ENCODE measurements around the gene KANSL1.

The KANSL1 gene

DNA sequence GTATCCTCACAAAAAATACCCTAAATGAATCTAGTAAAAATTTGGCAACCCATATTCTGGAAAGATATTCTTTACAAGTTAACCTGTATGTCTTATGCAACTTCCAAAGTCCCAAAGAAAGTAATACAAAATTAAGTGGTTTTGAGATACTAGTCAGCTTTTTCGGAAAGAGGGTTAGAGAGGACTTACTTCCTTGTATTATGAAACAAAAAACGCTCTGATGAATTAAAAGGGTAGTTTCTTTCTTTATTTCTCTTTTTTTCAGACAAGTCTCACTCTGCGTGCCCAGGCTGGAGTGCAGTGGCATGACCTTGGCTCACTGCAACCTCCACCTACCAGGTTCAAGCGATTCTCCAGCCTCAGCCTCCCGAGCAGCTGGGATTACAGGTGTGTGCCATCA is 51.6 kb downstream of the KANSL1 start:
- Histone ChIP-seq H2BK12ac (ENCODE audit: low read length in 2 of 2) (no peak overlapping the region), H3K18ac (ENCODE audit: low read depth in 1 of 2, low read length in 2 of 2) (no peak overlapping the region), H2BK15ac (ENCODE audit: low read depth, poor library complexity, severe bottlenecking) (no peak overlapping the region), H3K79me1 (replicated peaks; ENCODE audit: low read length, poor library complexity, severe bottlenecking) (peaks cover 4% of the 10 kb centered on the region), H3K4me2 (ENCODE audit: low read length, poor library complexity, severe bottlenecking) (no peak overlapping the region), H3K9me3 (ENCODE audit: control insufficient read depth, low read length) (no peaks in the 10 kb centered on the region), H3K14ac (ENCODE audit: low read length in 2 of 2) (no peak overlapping the region), H3K23ac (ENCODE audit: low read length in 2 of 2) (no peak overlapping the region), H2BK5ac (ENCODE audit: low read depth, low read length, poor library complexity, severe bottlenecking) (no peak overlapping the region), H3K9ac (ENCODE audit: low read length) (no peak overlapping the region), H2BK120ac (ENCODE audit: low read depth, low read length) (no peak overlapping the region), H3K4me3 (ENCODE audit: insufficient read depth in 1 of 2, low read depth in 1 of 2, low read length in 2 of 2) (no peak overlapping the region), H3K27me3 (ENCODE audit: control insufficient read depth in 1 of 2, insufficient read depth in 1 of 2, low read length in 2 of 2) (no peaks in the 10 kb centered on the region), H4K8ac (ENCODE audit: low read length) (no peak overlapping the region), H3K36me3 (ENCODE audit: control insufficient read depth in 1 of 2, insufficient read depth in 2 of 2, low read depth in 1 of 2, low read length in 2 of 2) (peaks cover 0 to 10% of the 10 kb centered on the region in 2 experiments), H3K4me1 (ENCODE audit: control insufficient read depth, insufficient read depth, low read depth, low read length) (peaks cover 5% of the 10 kb centered on the region), H4K91ac (ENCODE audit: low read length) (no peak overlapping the region), H2AK5ac (ENCODE audit: low read length, severe bottlenecking) (no peak overlapping the region), H3K4ac (ENCODE audit: low read depth in 1 of 2, low read length in 2 of 2) (no peak overlapping the region), H3K27ac (ENCODE audit: low read length, poor library complexity, severe bottlenecking) (no peak overlapping the region), H2AFZ (ENCODE audit: low read depth, low read length) (no peak overlapping the region)
- DNase-seq = no peak
- WGBS = 97% methylated on average over 4 of the region's 5 CpGs

DNA sequence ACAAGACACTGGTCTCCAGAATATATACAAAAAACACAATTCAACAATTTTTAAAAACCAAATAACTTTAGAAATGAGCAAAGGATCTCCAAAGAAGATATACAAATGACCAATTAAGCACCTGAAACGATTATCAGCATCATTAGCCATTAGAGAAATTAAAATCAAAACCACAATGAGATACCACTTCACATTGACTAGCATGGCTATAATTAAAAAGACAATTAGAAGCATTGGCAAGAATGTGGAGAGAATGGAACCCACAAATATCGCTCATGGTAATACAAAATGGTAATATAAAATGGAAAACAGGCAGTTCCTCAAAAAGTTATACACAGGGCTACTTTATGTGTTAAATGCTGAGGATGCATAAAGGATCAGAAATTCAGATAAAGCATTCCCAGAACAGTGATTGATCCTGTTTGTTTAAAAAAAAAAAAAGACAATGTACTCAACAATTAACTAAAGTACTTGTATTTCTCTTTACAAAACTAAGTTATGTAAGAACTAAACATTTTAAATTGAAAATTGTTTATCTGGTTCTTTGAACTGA is 52.5 kb downstream of the KANSL1 start:
- no peak overlapping the region for H2BK12ac ChIP-seq (ENCODE audit: low read length in 2 of 2)
- H2BK5ac ChIP-seq (ENCODE audit: low read depth, low read length, poor library complexity, severe bottlenecking) = no peak overlapping the region
- no peak overlapping the region for H3K4me3 ChIP-seq (ENCODE audit: insufficient read depth in 1 of 2, low read depth in 1 of 2, low read length in 2 of 2)
- H2AFZ ChIP-seq (ENCODE audit: low read depth, low read length) = no peak overlapping the region
- DNase-seq = no peak
- no peak overlapping the region for H4K8ac ChIP-seq (ENCODE audit: low read length)
- no peak overlapping the region for H3K18ac ChIP-seq (ENCODE audit: low read depth in 1 of 2, low read length in 2 of 2)
- no peaks in the 10 kb centered on the region for H3K27me3 ChIP-seq (ENCODE audit: control insufficient read depth in 1 of 2, insufficient read depth in 1 of 2, low read length in 2 of 2)
- WGBS = 93% methylated on average over 2 of the region's 2 CpGs
- H3K79me1 ChIP-seq (replicated peaks; ENCODE audit: low read length, poor library complexity, severe bottlenecking) = peaks cover 4% of the 10 kb centered on the region
- no peak overlapping the region for H2BK120ac ChIP-seq (ENCODE audit: low read depth, low read length)
- H2AK5ac ChIP-seq (ENCODE audit: low read length, severe bottlenecking) = no peak overlapping the region
- no peak overlapping the region for H3K27ac ChIP-seq (ENCODE audit: low read length, poor library complexity, severe bottlenecking)
- no peak overlapping the region for H3K23ac ChIP-seq (ENCODE audit: low read length in 2 of 2)
- no peak overlapping the region for H3K9ac ChIP-seq (ENCODE audit: low read length)
- peaks cover 0 to 10% of the 10 kb centered on the region in 2 experiments for H3K36me3 ChIP-seq (ENCODE audit: control insufficient read depth in 1 of 2, insufficient read depth in 2 of 2, low read depth in 1 of 2, low read length in 2 of 2)
- no peak overlapping the region for H4K91ac ChIP-seq (ENCODE audit: low read length)
- no peaks in the 10 kb centered on the region for H3K9me3 ChIP-seq (ENCODE audit: control insufficient read depth, low read length)
- no peak overlapping the region for H3K14ac ChIP-seq (ENCODE audit: low read length in 2 of 2)
- no peak overlapping the region for H2BK15ac ChIP-seq (ENCODE audit: low read depth, poor library complexity, severe bottlenecking)
- peaks cover 5% of the 10 kb centered on the region for H3K4me1 ChIP-seq (ENCODE audit: control insufficient read depth, insufficient read depth, low read depth, low read length)
- H3K4ac ChIP-seq (ENCODE audit: low read depth in 1 of 2, low read length in 2 of 2) = no peak overlapping the region
- no peak overlapping the region for H3K4me2 ChIP-seq (ENCODE audit: low read length, poor library complexity, severe bottlenecking)

DNA sequence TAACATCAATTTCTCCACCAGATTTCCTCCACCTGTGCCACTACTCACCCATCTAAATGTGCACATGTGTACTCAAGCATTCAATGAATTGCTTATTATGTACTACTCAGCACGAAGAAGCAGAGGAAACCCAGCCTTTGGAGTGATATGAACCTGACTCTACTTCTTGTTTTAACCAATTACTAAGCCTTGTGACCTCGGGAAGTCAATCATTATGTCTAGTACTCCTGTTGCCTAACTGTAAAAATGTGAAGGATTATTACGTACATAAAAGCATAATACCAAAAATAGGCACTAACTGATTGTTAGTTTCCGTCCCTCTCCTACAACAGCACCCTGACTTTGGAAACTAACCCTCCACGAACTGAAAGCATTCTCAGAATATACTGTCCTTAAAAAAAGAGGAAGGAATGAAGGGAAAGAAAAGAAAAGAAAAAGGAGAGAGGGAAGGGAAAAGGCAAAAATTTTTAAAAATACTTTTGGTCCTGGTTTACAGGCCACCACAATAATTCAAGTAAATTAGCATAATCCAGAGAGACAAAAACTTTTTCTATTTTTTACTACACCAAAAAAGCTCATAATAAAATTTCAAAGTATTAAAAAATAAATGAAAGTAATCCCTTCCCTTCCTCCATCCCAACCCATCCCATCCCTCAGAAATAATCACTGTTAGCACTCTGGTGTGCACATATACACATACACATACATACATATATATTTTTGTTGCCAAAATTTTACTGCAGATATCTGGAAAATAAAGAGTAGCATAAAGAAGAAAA is 53.6 kb downstream of the KANSL1 start:
- no peak for DNase-seq
- no peak overlapping the region for H3K4me2 ChIP-seq (ENCODE audit: low read length, poor library complexity, severe bottlenecking)
- H3K27me3 ChIP-seq (ENCODE audit: control insufficient read depth in 1 of 2, insufficient read depth in 1 of 2, low read length in 2 of 2) = no peaks in the 10 kb centered on the region
- H3K9ac ChIP-seq (ENCODE audit: low read length) = no peak overlapping the region
- H2BK12ac ChIP-seq (ENCODE audit: low read length in 2 of 2) = no peak overlapping the region
- H3K27ac ChIP-seq (ENCODE audit: low read length, poor library complexity, severe bottlenecking) = no peak overlapping the region
- H2AK5ac ChIP-seq (ENCODE audit: low read length, severe bottlenecking) = no peak overlapping the region
- H3K18ac ChIP-seq (ENCODE audit: low read depth in 1 of 2, low read length in 2 of 2) = no peak overlapping the region
- H3K36me3 ChIP-seq (ENCODE audit: control insufficient read depth in 1 of 2, insufficient read depth in 2 of 2, low read depth in 1 of 2, low read length in 2 of 2) = peaks cover 0 to 10% of the 10 kb centered on the region in 2 experiments
- H4K8ac ChIP-seq (ENCODE audit: low read length) = no peak overlapping the region
- H2BK15ac ChIP-seq (ENCODE audit: low read depth, poor library complexity, severe bottlenecking) = no peak overlapping the region
- H3K79me1 ChIP-seq (replicated peaks; ENCODE audit: low read length, poor library complexity, severe bottlenecking) = peaks cover 2% of the 10 kb centered on the region
- H3K4me1 ChIP-seq (ENCODE audit: control insufficient read depth, insufficient read depth, low read depth, low read length) = peaks cover 5% of the 10 kb centered on the region
- no peak overlapping the region for H2BK120ac ChIP-seq (ENCODE audit: low read depth, low read length)
- no peak overlapping the region for H3K4ac ChIP-seq (ENCODE audit: low read depth in 1 of 2, low read length in 2 of 2)
- no peak overlapping the region for H2BK5ac ChIP-seq (ENCODE audit: low read depth, low read length, poor library complexity, severe bottlenecking)
- H3K4me3 ChIP-seq (ENCODE audit: insufficient read depth in 1 of 2, low read depth in 1 of 2, low read length in 2 of 2) = no peak overlapping the region
- H3K14ac ChIP-seq (ENCODE audit: low read length in 2 of 2) = no peak overlapping the region
- H4K91ac ChIP-seq (ENCODE audit: low read length) = no peak overlapping the region
- WGBS = 98% methylated on average over 2 of the region's 5 CpGs
- H2AFZ ChIP-seq (ENCODE audit: low read depth, low read length) = no peak overlapping the region
- no peak overlapping the region for H3K23ac ChIP-seq (ENCODE audit: low read length in 2 of 2)
- no peaks in the 10 kb centered on the region for H3K9me3 ChIP-seq (ENCODE audit: control insufficient read depth, low read length)

DNA sequence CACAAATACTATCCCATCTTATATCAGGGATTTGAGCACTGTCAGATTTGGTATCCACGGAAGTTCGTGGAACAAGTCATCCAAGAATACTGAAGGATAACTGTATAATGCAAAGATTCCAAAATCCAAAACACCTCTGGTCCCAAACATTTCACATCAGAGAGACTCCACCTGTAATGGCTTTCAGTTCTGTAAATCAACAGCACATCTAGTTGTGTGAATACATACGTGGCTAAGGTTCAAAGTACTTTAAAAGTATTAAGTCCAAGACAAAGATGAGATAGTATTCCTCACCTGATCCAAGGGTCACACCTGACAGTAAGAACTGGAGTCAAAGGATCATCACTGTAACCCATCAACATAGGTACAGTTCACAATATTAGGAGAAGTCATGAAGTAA is 54.8 kb downstream of the KANSL1 start:
- H4K91ac ChIP-seq (ENCODE audit: low read length) = no peak overlapping the region
- no peaks in the 10 kb centered on the region for H3K27me3 ChIP-seq (ENCODE audit: control insufficient read depth in 1 of 2, insufficient read depth in 1 of 2, low read length in 2 of 2)
- no peak for DNase-seq
- no peak overlapping the region for H3K23ac ChIP-seq (ENCODE audit: low read length in 2 of 2)
- no peak overlapping the region for H3K4me3 ChIP-seq (ENCODE audit: insufficient read depth in 1 of 2, low read depth in 1 of 2, low read length in 2 of 2)
- H3K79me1 ChIP-seq (replicated peaks; ENCODE audit: low read length, poor library complexity, severe bottlenecking) = peaks cover 2% of the 10 kb centered on the region
- no peak overlapping the region for H3K18ac ChIP-seq (ENCODE audit: low read depth in 1 of 2, low read length in 2 of 2)
- H3K27ac ChIP-seq (ENCODE audit: low read length, poor library complexity, severe bottlenecking) = no peak overlapping the region
- peaks cover 5% of the 10 kb centered on the region for H3K4me1 ChIP-seq (ENCODE audit: control insufficient read depth, insufficient read depth, low read depth, low read length)
- H2BK15ac ChIP-seq (ENCODE audit: low read depth, poor library complexity, severe bottlenecking) = no peak overlapping the region
- H3K9me3 ChIP-seq (ENCODE audit: control insufficient read depth, low read length) = no peaks in the 10 kb centered on the region
- H2BK12ac ChIP-seq (ENCODE audit: low read length in 2 of 2) = no peak overlapping the region
- H4K8ac ChIP-seq (ENCODE audit: low read length) = no peak overlapping the region
- H3K4me2 ChIP-seq (ENCODE audit: low read length, poor library complexity, severe bottlenecking) = no peak overlapping the region
- H2BK120ac ChIP-seq (ENCODE audit: low read depth, low read length) = no peak overlapping the region
- H3K9ac ChIP-seq (ENCODE audit: low read length) = no peak overlapping the region
- H3K36me3 ChIP-seq (ENCODE audit: control insufficient read depth in 1 of 2, insufficient read depth in 2 of 2, low read depth in 1 of 2, low read length in 2 of 2) = peaks cover 0 to 10% of the 10 kb centered on the region in 2 experiments
- no peak overlapping the region for H2AK5ac ChIP-seq (ENCODE audit: low read length, severe bottlenecking)
- no peak overlapping the region for H2AFZ ChIP-seq (ENCODE audit: low read depth, low read length)
- 94% methylated on average over 3 of the region's 3 CpGs for WGBS
- no peak overlapping the region for H2BK5ac ChIP-seq (ENCODE audit: low read depth, low read length, poor library complexity, severe bottlenecking)
- no peak overlapping the region for H3K4ac ChIP-seq (ENCODE audit: low read depth in 1 of 2, low read length in 2 of 2)
- H3K14ac ChIP-seq (ENCODE audit: low read length in 2 of 2) = no peak overlapping the region

Data from mesenchymal stem cell (in vitro differentiated cells and primary cell).